Spleen (tissue), 7 donors: ENCODE measurements around the gene UXT.

Experiments
- CTCF ChIP-seq, 11 experiments: fragments of 200-600 bp in 7 of 11; fragments of 450-650 bp in 4 of 11; sonication (generic) in 4 of 11; IDR thresholded peaks in 8 of 11; conservative IDR thresholded peaks in 3 of 11; 1 replicate in 7 of 11; 2 replicates in 4 of 11; pipeline versions ENCODE4 v1.4.0 to v1.8.0; 2016 to 2021; ENCODE audit warnings: antibody characterized with exemption in 11 of 11, inconsistent platforms in 4 of 11, mild to moderate bottlenecking in 1 of 11
- POLR2A ChIP-seq, 3 donors: fragments of 450-650 bp; IDR thresholded peaks; one replicate each; pipeline ENCODE4 v1.5.1; 2017; ENCODE audit warnings: antibody characterized with exemption in 3 of 3, mild to moderate bottlenecking in 1 of 3
- donor health status: DM: no; HTN: no; CAD: no; lungs with moderate emphysema.
- donor health status: DM: no; HTN: no; CAD: no.
- donor health status: DM: no; HTN: no; CAD: no.

DNA sequence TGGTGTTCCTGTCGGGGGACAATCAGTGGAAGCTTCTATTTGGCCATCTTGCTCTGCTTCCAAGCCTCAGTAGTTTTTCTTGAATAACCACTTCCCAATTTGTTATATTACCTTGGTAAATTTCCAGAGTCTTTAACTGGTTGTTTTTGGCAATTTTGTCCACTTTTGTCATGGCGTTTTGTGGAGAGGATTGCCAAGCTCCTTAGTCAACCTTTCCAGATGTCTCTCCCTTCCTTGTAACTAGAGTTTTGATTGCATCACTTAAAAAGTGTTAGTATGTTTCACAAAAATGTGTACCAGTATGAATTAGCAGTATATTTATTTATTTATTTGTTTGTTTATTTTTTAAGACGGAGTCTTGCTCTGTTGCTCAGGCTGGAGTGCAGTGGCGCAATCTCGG is 15.8 kb upstream of the UXT start:
- TF ChIP-seq POLR2A (IDR thresholded peaks at IDR 0.05) (no peak), CTCF (IDR thresholded peaks at IDR 0.05 in 8 of 11, conservative IDR thresholded peaks at IDR 0.05 in 3 of 11) (no peak)
